ENCODE data around the gene CEBPE.
A peak's percentile ranks its signal among the peaks of the same experiment; 100 is the strongest.

Gene CEBPE

GRCh38 chr14:23076785-23077408 lies 42.2 kb downstream of the CEBPE start:
- peak; percentile 67 for DNase-seq (ENCODE audit: low read depth)

DNA sequence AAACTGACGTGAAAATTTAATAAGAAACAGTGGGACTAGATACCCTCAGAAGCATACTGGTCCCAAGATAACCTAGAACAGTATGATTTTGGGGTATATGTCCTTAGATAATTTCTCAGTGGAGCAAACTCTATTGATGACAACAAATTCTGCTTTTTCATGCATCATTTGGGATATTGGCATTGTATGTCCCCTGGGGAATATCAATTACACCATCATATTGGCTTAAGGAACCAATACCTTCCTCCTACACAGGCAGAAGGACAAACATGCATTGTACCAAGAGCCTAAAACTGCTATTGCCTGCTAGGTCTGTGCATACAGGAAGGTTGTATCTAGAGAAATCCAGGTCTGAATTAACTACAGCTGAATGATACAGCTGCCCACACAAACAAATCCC lies 44.1 kb downstream of the CEBPE start:
- no peak for DNase-seq (ENCODE audit: low read depth)

- peak; percentile 47 for DNase-seq (ENCODE audit: low read depth)
Observed at GRCh38 chr14:23071921-23072539, 47.0 kb downstream of the CEBPE start.

GRCh38 chr14:23071244-23071920 lies 47.7 kb downstream of the CEBPE start:
- DNase-seq (ENCODE audit: low read depth), result peak; percentile 91

DNA sequence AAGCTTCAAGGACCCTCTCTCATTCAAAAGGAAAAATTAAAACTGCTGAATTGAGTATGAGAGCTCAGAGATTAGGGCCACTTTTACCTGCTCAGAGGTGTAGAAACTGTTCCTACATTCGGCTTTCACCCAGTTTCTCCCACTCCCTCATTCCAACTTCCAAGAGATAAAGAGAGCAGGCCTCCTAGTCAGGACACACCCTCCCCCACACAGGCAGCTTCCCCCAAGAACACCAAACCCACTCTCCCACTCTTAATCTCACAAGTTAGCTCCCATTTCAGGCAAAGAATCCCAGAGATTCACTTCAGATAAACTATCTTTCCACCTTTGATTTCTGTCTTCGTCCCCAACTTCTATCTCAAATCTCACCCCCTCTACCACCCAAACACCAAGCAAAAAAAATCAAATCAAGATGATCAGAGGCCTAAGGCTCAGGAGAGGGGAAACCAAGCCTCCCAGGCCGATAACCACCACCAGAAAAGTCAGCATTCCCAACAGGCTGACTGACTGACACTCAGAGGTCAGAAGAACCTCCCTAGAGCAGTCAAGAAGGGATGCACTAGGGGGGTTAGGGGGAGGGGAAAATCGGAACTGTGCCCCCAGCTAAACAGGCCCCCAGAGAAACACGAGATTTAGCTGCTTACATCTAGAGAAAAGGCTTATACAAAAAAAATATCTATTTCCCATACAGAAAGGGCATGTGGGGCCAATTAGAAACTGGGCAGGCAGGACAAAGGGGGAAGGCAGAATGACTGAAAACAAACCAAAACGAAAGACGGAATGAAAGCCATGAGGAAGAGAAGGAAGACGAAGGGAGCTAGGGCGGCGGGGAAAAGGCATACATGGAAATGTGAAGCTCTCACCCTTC lies 48.6 kb downstream of the CEBPE start:
- DNase-seq (ENCODE audit: low read depth), result peak; percentile 35

- DNase-seq (ENCODE audit: low read depth), result no peak
Observed at GRCh38 chr14:23069413-23069806, 49.6 kb downstream of the CEBPE start.

DNA sequence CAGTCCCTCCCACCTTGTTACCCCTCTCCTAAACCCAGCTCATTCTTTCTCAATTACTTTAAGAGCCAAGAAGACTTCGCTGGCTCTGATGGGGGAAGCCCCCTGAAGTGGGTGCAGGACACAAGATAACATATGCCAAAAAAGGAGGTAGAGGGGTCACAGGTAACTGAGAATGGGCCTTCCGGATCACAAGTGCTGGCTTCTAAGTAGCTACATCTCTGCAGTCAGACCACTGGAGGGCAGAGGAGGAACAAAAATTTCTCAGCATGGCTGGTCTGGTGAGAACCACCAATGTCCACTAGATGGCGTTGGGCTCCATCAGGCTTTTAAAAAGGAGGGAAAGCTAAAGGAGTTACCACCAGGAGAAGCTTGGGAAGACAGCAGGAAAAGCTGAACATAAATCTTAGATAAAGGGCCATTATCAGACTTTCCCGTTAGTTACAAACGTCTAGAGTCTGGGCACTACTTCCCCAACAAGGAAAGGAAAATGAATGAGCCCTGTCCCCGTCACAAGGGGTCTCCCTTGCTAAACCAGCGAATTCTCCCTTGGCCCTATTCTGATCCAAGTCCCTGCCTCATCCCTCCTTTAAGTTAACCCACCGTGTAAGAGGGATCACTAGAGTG lies 50.2 kb downstream of the CEBPE start:
- peak; percentile 93 for DNase-seq (ENCODE audit: low read depth)

DNA sequence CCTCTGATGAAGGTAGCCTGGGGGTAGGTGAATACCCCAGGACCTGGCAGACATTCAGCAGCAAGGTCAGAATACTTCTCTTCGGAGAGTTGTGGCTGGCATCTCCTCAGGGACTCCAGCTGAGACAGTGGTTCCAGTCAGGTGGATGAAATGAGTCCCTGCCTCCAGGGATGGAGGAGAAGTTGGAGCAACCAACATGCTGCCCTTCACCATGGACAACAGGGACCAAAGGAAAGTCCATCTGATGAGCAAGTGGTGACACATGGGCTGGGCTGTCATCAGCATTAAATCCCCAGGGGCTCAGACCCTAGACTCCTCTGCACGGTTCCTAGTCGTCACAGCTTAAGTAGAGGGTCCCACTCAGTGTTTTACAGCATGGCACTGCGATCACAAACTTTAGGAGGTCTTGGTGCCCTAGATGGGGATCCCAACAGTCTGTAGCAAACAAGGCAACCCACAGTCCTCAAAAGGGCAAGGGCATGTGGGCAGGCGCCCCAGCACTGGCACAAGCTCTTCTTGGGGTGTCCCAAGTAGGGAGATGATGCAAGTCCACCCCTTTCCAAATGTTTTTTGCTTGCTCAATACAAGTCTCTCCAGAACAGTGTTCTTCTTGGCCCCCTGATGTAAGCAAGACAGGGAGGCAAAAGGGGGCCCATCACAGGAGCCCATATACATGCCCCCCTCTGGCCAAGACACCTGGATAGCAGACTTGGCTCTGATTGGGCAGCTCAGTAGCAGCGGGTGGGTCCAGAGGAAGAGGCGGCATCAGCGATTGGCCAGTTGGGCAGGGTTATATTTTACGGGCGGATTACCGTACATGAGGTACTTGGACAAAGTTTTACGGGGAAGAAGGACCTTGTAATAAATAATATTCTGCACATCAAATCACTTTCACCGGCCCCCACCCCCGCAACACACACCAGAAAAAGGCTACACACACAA lies 50.9 kb downstream of the CEBPE start:
- DNase-seq (ENCODE audit: low read depth), result no peak
